A549 (cell line): ENCODE measurements around the gene NCAPD2. TPM values are rescaled to one million over a fixed set of nuclear protein-coding genes. Genes with fewer than 3 reads are reported as not detected.

Experiments used
- ATAC-seq, 2 experiments: fragments of 200-7000 bp in 1 of 2; fragments of >200 bp in 1 of 2; cut with Nextera tagmentation in 1 of 2; cut with Tn5 transposase in 1 of 2; 3 replicates each; pipeline versions ENCODE4 v1.8.0 to v1.9.1; 2018 to 2020; ENCODE audit warnings: mild to moderate bottlenecking in 1 of 2, moderate library complexity in 1 of 2
- CTCF ChIA-PET: fragments of 300-600 bp; sonication (Branson Sonifier 250); formaldehyde crosslinking; extraction: SDS; loops from one replicate; lab custom pipeline; 2021; ENCODE audit warnings: antibody characterized with exemption, inconsistent platforms; lab: Yijun Ruan, JAX
- POLR2A ChIA-PET: fragments of 350-600 bp; formaldehyde crosslinking; extraction: SDS; loops from one replicate; lab custom pipeline; 2021; ENCODE audit warnings: antibody characterized with exemption, inconsistent platforms; lab: Yijun Ruan, JAX
- DNase-seq, 2 experiments: peaks; one replicate each; pipeline versions ENCODE4 v3.0.0 to v3.0.0-alpha.2; 2011 to 2016; ENCODE audit warnings: low read depth in 1 of 2, low spot score in 1 of 2
- FAIRE-seq: peaks from 2 replicates; lab custom pipeline; 2011; peaks lifted over from hg19 to GRCh38; lab: Jason Lieb, UNC
- H3K27ac ChIP-seq, 2 experiments: fragments of >200 bp; sonication (Bioruptor Twin); formaldehyde crosslinking; 3 replicates each; pipeline ENCODE4 v1.5.1; 2016 to 2017
- H3K4me1 ChIP-seq: fragments of >200 bp; sonication (Bioruptor Twin); formaldehyde crosslinking; 3 replicates; pipeline ENCODE4 v1.6.1; 2016
- H3K4me2 ChIP-seq: fragments of >200 bp; sonication (Bioruptor Twin); formaldehyde crosslinking; 3 replicates; pipeline ENCODE4 v1.6.1; 2016
- H3K4me3 ChIP-seq: fragments of >200 bp; sonication (Bioruptor Twin); formaldehyde crosslinking; 3 replicates; pipeline ENCODE4 v1.5.1; 2016
- H3K9me3 ChIP-seq: fragments of >200 bp; sonication (Bioruptor Twin); formaldehyde crosslinking; 3 replicates; pipeline ENCODE4 v1.6.1; 2016
- BCL3 ChIP-seq: fragments of >200 bp; sonication (Bioruptor Twin); formaldehyde crosslinking; IDR thresholded peaks from 3 replicates; pipeline ENCODE4 v1.6.1; 2016
- BHLHE40 ChIP-seq: IDR thresholded peaks from 2 replicates; pipeline ENCODE4 v1.6.1; 2012; ENCODE audit warnings: low read depth, low read length, inconsistent platforms
- CBX2 ChIP-seq: fragments of 200-600 bp; sonication (generic); IDR thresholded peaks from 2 replicates; pipeline ENCODE4 v1.6.1; 2016; ENCODE audit warnings: low read depth, mild to moderate bottlenecking, borderline replicate concordance
- CHD2 ChIP-seq: fragments of 150-350 bp; IDR thresholded peaks from 2 replicates; pipeline ENCODE4 v1.6.1; 2014; ENCODE audit warnings: low read length; ENCODE audit not compliant: partially characterized antibody
- CTCF ChIP-seq: fragments of >200 bp; sonication (Bioruptor Twin); formaldehyde crosslinking; IDR thresholded peaks from 3 replicates; pipeline ENCODE4 v1.5.1; 2016
- FOSB ChIP-seq: fragments of 250-450 bp; sonication (Bioruptor Pico); IDR thresholded peaks from 2 replicates; pipeline ENCODE4 v1.5.0; 2020; ENCODE audit warnings: mild to moderate bottlenecking, moderate library complexity
- GATA3 ChIP-seq: IDR thresholded peaks from 2 replicates; pipeline ENCODE4 v1.6.1; 2012; ENCODE audit warnings: borderline replicate concordance
- HDAC2 ChIP-seq: fragments of 200-600 bp; sonication (generic); IDR thresholded peaks from 2 replicates; pipeline ENCODE4 v1.6.1; 2016
- HEYL ChIP-seq: fragments of 250-450 bp; sonication (Bioruptor Pico); IDR thresholded peaks from 2 replicates; pipeline ENCODE4 v1.8.0; 2021; ENCODE audit warnings: mild to moderate bottlenecking, moderate library complexity
- HOXB13 ChIP-seq: fragments of 250-450 bp; sonication (Bioruptor Pico); IDR thresholded peaks from 2 replicates; pipeline ENCODE4 v1.5.0; 2020; ENCODE audit warnings: low read depth, mild to moderate bottlenecking, moderate library complexity
- JUN ChIP-seq, 2 experiments: fragments of >200 bp; sonication (Bioruptor Twin); formaldehyde crosslinking; IDR thresholded peaks; 2 replicates in 1 of 2; 3 replicates in 1 of 2; pipeline ENCODE4 v1.6.1; 2016 to 2017
- JUNB ChIP-seq: fragments of >200 bp; sonication (Bioruptor Twin); formaldehyde crosslinking; IDR thresholded peaks from 2 replicates; pipeline ENCODE4 v1.6.1; 2016
- MAFK ChIP-seq: fragments of 450-650 bp; IDR thresholded peaks from 2 replicates; pipeline ENCODE4 v1.6.1; 2014; ENCODE audit not compliant: partially characterized antibody
- MAX ChIP-seq: IDR thresholded peaks from 2 replicates; pipeline ENCODE4 v1.6.1; 2012
- MYC ChIP-seq: IDR thresholded peaks from 2 replicates; pipeline ENCODE4 v1.6.1; 2012; ENCODE audit warnings: mild to moderate bottlenecking, inconsistent platforms, low read length, improper control_type of control experiment, borderline replicate concordance
- NFE2L2 ChIP-seq: fragments of 150-350 bp; conservative IDR thresholded peaks from 2 replicates; pipeline ENCODE4 v1.6.1; 2014; ENCODE audit warnings: low read length
- NR3C1 ChIP-seq: fragments of >200 bp; sonication (Bioruptor Twin); formaldehyde crosslinking; IDR thresholded peaks from 3 replicates; pipeline ENCODE4 v1.6.1; 2017
- PBX3 ChIP-seq: IDR thresholded peaks from 2 replicates; pipeline ENCODE4 v1.6.1; 2012
- POLR2A ChIP-seq: IDR thresholded peaks from 2 replicates; pipeline ENCODE4 v1.6.1; 2012; ENCODE audit warnings: mild to moderate bottlenecking, low read length
- RCOR1 ChIP-seq: fragments of 150-350 bp; IDR thresholded peaks from 2 replicates; pipeline ENCODE4 v1.6.1; 2014; ENCODE audit warnings: antibody characterized with exemption, low read length, low read depth
- REST ChIP-seq: fragments of 200-600 bp; sonication (generic); IDR thresholded peaks from 2 replicates; pipeline ENCODE4 v1.6.1; 2016; ENCODE audit warnings: antibody characterized with exemption, mild to moderate bottlenecking, moderate library complexity
- RNF2 ChIP-seq: fragments of 200-600 bp; sonication (generic); IDR thresholded peaks from 2 replicates; pipeline ENCODE4 v1.6.1; 2016; ENCODE audit warnings: low read depth, mild to moderate bottlenecking, antibody characterized with exemption, moderate library complexity, borderline replicate concordance
- TP53 ChIP-seq: fragments of 250-450 bp; sonication (Bioruptor Pico); IDR thresholded peaks from 2 replicates; pipeline ENCODE4 v1.5.0; 2021; ENCODE audit warnings: mild to moderate bottlenecking, moderate library complexity
- USF2 ChIP-seq: fragments of 450-650 bp; IDR thresholded peaks from 2 replicates; pipeline ENCODE4 v1.6.1; 2014; ENCODE audit warnings: antibody characterized with exemption
- ZNF302 ChIP-seq: fragments of 250-450 bp; sonication (Bioruptor Pico); IDR thresholded peaks from 2 replicates; pipeline ENCODE4 v1.9.0; 2021; ENCODE audit warnings: inconsistent platforms, mild to moderate bottlenecking, moderate library complexity
- ZSCAN20 ChIP-seq: fragments of 250-450 bp; sonication (Bioruptor Pico); IDR thresholded peaks from 2 replicates; pipeline ENCODE4 v1.8.0; 2022; ENCODE audit warnings: mild to moderate bottlenecking, moderate library complexity
- WGBS: methylation state at CpG from one replicate; pipeline ENCODE4 v1.1.6; 2017; ENCODE audit errors: missing lambda C conversion rate; 5-methylcytosine and 5-hydroxymethylcytosine counted together
- polyA plus RNA-seq, 4 experiments: library from polyadenylated mRNA; depleted of rRNA in 3 of 4; stranded (reverse); fragments of >200 nt; fragmentation: RNase III in 1 of 4; extraction: RNeasy Plus Mini Kit Qiagen cat#74134 plus additional on column Dnase treatment in 1 of 4; gene quantifications; 2 replicates in 3 of 4; 3 replicates in 1 of 4; pipeline ENCODE4 v1.2.3, GENCODE V29; 2011 to 2017

NCAPD2 gene
- polyA plus RNA-seq, 2 of the 4 experiments (the other 2 are of a cell fraction): 82.0 to 130 TPM

- TF ChIP-seq MAX (peak; percentile 87), JUN (IDR thresholded peaks at IDR 0.05) (peak; percentile 47 to 74; a peak in 2 of 5 replicates), HEYL (CRISPR knock-in tag) (peak; percentile 70; the same call in 1 of the 2 replicates), NR3C1 (no peak), TP53 (CRISPR knock-in tag) (no peak), MYC (peak; percentile 53; the same call in 1 of the 2 replicates), NFE2L2 (peak; percentile 73), BHLHE40 (no peak), GATA3 (peak; percentile 29; the same call in 1 of the 2 replicates), MAFK (peak; percentile 96), FOSB (CRISPR knock-in tag) (no peak; the same call in 1 of the 2 replicates), CBX2 (no peak), ZNF302 (no peak; the same call in 1 of the 2 replicates), PBX3 (peak; percentile 67), RCOR1 (no peak), HDAC2 (no peak), HOXB13 (peak; percentile 90), RNF2 (no peak), JUNB (peak; percentile 38; the same call in 1 of the 2 replicates), CTCF (no peak)
Measured at GRCh38 chr12:6532051-6532926, 38.4 kb downstream of the NCAPD2 start (continued).

- Histone ChIP-seq H3K27ac (peak overlapping the region; percentile 97 to 100), H3K4me1 (peaks cover 40% of the 10 kb centered on the region), H3K4me2 (peak overlapping the region; percentile 87), H3K9me3 (no peaks in the 10 kb centered on the region), H3K4me3 (peak overlapping the region; percentile 97)
- WGBS: 3% methylated on average over 14 of the region's 14 CpGs
- ATAC-seq: peak; percentile 57 to 68
- POLR2A ChIA-PET: interaction anchor here (0.7 to 2.5 kb wide), 12 partner anchors 16 to 210 kb away, joined by 3 to 27 read pairs (median 5); partner anchors contain the start of genes COPS7A, MRPL51, NOP2 and VAMP1
- no peak for FAIRE-seq
- DNase-seq: peak; percentile 66 to 86
- peak; percentile 30; the same call in 2 of the 3 replicates for TF ChIP-seq BCL3
- TF ChIP-seq USF2: no peak
- TF ChIP-seq JUN (IDR thresholded peaks at IDR 0.05): peak in 1 of 2 experiments; percentile 15; a peak in 1 of 5 replicates
- peak; percentile 71; the same call in 1 of the 2 replicates for TF ChIP-seq FOSB (CRISPR knock-in tag)
- TF ChIP-seq REST: 0 out of 2 replicates have a peak, but pooled peaks have one; percentile 19
- no peak for TF ChIP-seq ZSCAN20
- TF ChIP-seq CHD2: no peak
- no peak for TF ChIP-seq MYC
- TF ChIP-seq POLR2A: peak; percentile 61
- CTCF ChIA-PET: interaction anchor here (0.7 to 2.1 kb wide), 5 partner anchors 11 to 210 kb away, joined by 3 to 9 read pairs (median 4); partner anchors contain the start of gene NOP2
Measured at GRCh38 chr12:6532927-6533652, 39.2 kb downstream of the NCAPD2 start.
